Neural cell (in vitro differentiated cells): ENCODE results near the gene CASP9. TPM values are rescaled to one million over a fixed set of nuclear protein-coding genes. Genes with fewer than 3 reads are reported as not detected.

Experiments
- H2AFZ ChIP-seq: fragments of 200-600, 300-800 bp; sonication (generic), shearing (Covaris generic); 2 replicates; pipeline ENCODE4 v1.6.0; 2014; ENCODE audit warnings: low read depth, mild to moderate bottlenecking, antibody characterized with exemption, low read length, moderate library complexity
- H3F3A ChIP-seq: fragments of 200-600 bp; shearing (Covaris generic); 2 replicates; pipeline ENCODE4 v1.6.1; 2016; ENCODE audit warnings: mild to moderate bottlenecking, moderate library complexity, mixed read lengths, antibody characterized with exemption, low read length; ENCODE audit not compliant: insufficient read depth, poor library complexity, severe bottlenecking
- H3K27ac ChIP-seq: fragments of 200-600, 300-800 bp; sonication (generic), shearing (Covaris generic); 2 replicates; pipeline ENCODE4 v1.5.1; 2014; ENCODE audit warnings: mild to moderate bottlenecking, low read length, moderate library complexity
- H3K27me3 ChIP-seq: fragments of 300-800, 200-600 bp; sonication (generic), shearing (Covaris generic); 2 replicates; pipeline ENCODE4 v1.6.0; 2014; ENCODE audit warnings: mild to moderate bottlenecking, low read depth, low read length, moderate library complexity; ENCODE audit not compliant: insufficient read depth
- H3K36me3 ChIP-seq: fragments of 300-800, 200-600 bp; sonication (generic), shearing (Covaris generic); 2 replicates; pipeline ENCODE4 v1.5.1; 2014; ENCODE audit warnings: mild to moderate bottlenecking, antibody characterized with exemption, low read length, moderate library complexity; ENCODE audit not compliant: insufficient read depth
- H3K4me2 ChIP-seq: fragments of 300-800, 200-600 bp; sonication (generic), shearing (Covaris generic); 2 replicates; pipeline ENCODE4 v1.6.0; 2014; ENCODE audit warnings: mild to moderate bottlenecking, low read length
- H3K4me3 ChIP-seq: fragments of 300-800, 200-600 bp; sonication (generic), shearing (Covaris generic); 2 replicates; pipeline ENCODE4 v1.5.1; 2014; ENCODE audit warnings: mild to moderate bottlenecking, low read length, moderate library complexity
- H3K79me2 ChIP-seq: fragments of 200-600 bp; shearing (Covaris generic); replicated peaks from 2 replicates; pipeline ENCODE4 v1.6.0; 2014; ENCODE audit warnings: mild to moderate bottlenecking, low read length, moderate library complexity; ENCODE audit not compliant: insufficient read depth
- H3K9ac ChIP-seq: fragments of 300-800, 200-600 bp; sonication (generic), shearing (Covaris generic); 2 replicates; pipeline ENCODE4 v1.6.1; 2016; ENCODE audit warnings: mild to moderate bottlenecking, low read length, mixed read lengths
- H3K9me2 ChIP-seq: fragments of 200-600 bp; shearing (Covaris generic); 2 replicates; pipeline ENCODE4 v1.6.1; 2016; ENCODE audit warnings: mild to moderate bottlenecking, low read length, mixed read lengths; ENCODE audit not compliant: insufficient read depth
- H3K9me3 ChIP-seq: fragments of 200-600, 300-800 bp; sonication (generic), shearing (Covaris generic); 2 replicates; pipeline ENCODE4 v1.6.1; 2016; ENCODE audit warnings: mild to moderate bottlenecking, mixed run types, low read length, moderate library complexity, mixed read lengths
- H4K20me1 ChIP-seq: fragments of 200-600 bp; shearing (Covaris generic); 2 replicates; pipeline ENCODE4 v1.6.1; 2016; ENCODE audit warnings: mild to moderate bottlenecking, mixed run types; ENCODE audit not compliant: insufficient read depth
- EP300 ChIP-seq: fragments of 450-650 bp; conservative IDR thresholded peaks from 2 replicates; pipeline ENCODE4 v1.6.1; 2014; ENCODE audit warnings: antibody characterized with exemption, mild to moderate bottlenecking, moderate library complexity; ENCODE audit not compliant: poor library complexity, severe bottlenecking
- EZH2 ChIP-seq: fragments of 200-600, 300-800 bp; shearing (Covaris generic), sonication (generic); IDR thresholded peaks from 2 replicates; pipeline ENCODE4 v1.6.1; 2014; ENCODE audit warnings: antibody characterized with exemption, low read length, borderline replicate concordance, mild to moderate bottlenecking; ENCODE audit not compliant: insufficient read depth, poor library complexity, severe bottlenecking
- MXI1 ChIP-seq: fragments of 450-650 bp; conservative IDR thresholded peaks from 2 replicates; pipeline ENCODE4 v1.6.1; 2014; ENCODE audit warnings: antibody characterized with exemption, mild to moderate bottlenecking; ENCODE audit not compliant: poor library complexity, severe bottlenecking
- POLR2AphosphoS5 ChIP-seq: IDR thresholded peaks from 2 replicates; pipeline ENCODE4 v1.6.1; 2012
- RAD21 ChIP-seq: fragments of 450-650 bp; conservative IDR thresholded peaks from 2 replicates; pipeline ENCODE4 v1.6.1; 2014; ENCODE audit warnings: antibody characterized with exemption, mild to moderate bottlenecking, moderate library complexity
- SMC3 ChIP-seq: fragments of 450-650 bp; conservative IDR thresholded peaks from 2 replicates; pipeline ENCODE4 v1.6.1; 2014; ENCODE audit warnings: antibody characterized with exemption, mild to moderate bottlenecking, moderate library complexity; ENCODE audit not compliant: poor library complexity
- TAF1 ChIP-seq: IDR thresholded peaks from 2 replicates; pipeline ENCODE4 v1.6.1; 2012; ENCODE audit warnings: low read depth
- polyA plus RNA-seq: library from polyadenylated mRNA; depleted of rRNA; stranded (reverse); fragments of >200 nt; gene quantifications from 2 replicates; pipeline ENCODE4 v1.2.3, GENCODE V29; 2014
- TF ChIP-seq, protein P1 (sequence below): fragments of 450-650 bp; IDR thresholded peaks from 2 replicates; pipeline ENCODE4 v1.5.1; 2014; ENCODE audit warnings: antibody characterized with exemption, mild to moderate bottlenecking, moderate library complexity; ENCODE audit not compliant: poor library complexity, severe bottlenecking
- TF ChIP-seq, protein P2 (sequence below): IDR thresholded peaks from 2 replicates; pipeline ENCODE4 v1.6.1; 2012; ENCODE audit warnings: borderline replicate concordance

Gene CASP9
- polyA plus RNA-seq, 1 donor from 2014 or later, result 13.7 TPM

DNA sequence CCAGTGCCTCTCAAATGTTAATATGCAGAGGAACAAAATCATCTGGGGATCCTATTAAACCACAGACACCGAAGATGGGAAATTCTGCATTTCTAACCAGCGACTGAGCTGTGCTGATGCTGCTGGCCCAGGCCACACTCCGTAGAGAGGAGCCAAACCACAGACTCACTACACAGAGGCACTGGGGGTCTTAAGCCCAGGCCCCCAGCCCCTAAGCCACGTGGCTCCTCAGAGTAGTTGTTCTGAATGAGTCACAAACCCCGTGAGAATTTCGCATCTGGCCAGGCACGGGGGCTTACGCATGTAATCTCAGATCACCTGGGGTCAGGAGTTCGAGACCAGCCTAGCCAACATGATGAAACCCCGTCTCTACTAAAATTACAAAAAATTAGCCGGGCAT, 70.3 kb downstream of the CASP9 start:
- Histone ChIP-seq H3K79me2 (no peaks in the 10 kb centered on the region), H3K4me2 (no peak overlapping the region), H3K27ac (no peak overlapping the region), H3K9me2 (no peaks in the 10 kb centered on the region), H3K9ac (no peak overlapping the region), H2AFZ (no peak overlapping the region), H3K4me3 (no peak overlapping the region), H4K20me1 (no peaks in the 10 kb centered on the region), H3F3A (no peaks in the 10 kb centered on the region), H3K36me3 (no peaks in the 10 kb centered on the region), H3K27me3 (no peaks in the 10 kb centered on the region), H3K9me3 (no peaks in the 10 kb centered on the region)
- TF ChIP-seq SMC3 (no peak), TAF1 (no peak), EP300 (no peak), MXI1 (no peak), RAD21 (no peak), EZH2 (no peak), POLR2AphosphoS5 (no peak)
- TF ChIP-seq, protein P1, sequence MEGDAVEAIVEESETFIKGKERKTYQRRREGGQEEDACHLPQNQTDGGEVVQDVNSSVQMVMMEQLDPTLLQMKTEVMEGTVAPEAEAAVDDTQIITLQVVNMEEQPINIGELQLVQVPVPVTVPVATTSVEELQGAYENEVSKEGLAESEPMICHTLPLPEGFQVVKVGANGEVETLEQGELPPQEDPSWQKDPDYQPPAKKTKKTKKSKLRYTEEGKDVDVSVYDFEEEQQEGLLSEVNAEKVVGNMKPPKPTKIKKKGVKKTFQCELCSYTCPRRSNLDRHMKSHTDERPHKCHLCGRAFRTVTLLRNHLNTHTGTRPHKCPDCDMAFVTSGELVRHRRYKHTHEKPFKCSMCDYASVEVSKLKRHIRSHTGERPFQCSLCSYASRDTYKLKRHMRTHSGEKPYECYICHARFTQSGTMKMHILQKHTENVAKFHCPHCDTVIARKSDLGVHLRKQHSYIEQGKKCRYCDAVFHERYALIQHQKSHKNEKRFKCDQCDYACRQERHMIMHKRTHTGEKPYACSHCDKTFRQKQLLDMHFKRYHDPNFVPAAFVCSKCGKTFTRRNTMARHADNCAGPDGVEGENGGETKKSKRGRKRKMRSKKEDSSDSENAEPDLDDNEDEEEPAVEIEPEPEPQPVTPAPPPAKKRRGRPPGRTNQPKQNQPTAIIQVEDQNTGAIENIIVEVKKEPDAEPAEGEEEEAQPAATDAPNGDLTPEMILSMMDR, result no peak
- TF ChIP-seq, protein P2, sequence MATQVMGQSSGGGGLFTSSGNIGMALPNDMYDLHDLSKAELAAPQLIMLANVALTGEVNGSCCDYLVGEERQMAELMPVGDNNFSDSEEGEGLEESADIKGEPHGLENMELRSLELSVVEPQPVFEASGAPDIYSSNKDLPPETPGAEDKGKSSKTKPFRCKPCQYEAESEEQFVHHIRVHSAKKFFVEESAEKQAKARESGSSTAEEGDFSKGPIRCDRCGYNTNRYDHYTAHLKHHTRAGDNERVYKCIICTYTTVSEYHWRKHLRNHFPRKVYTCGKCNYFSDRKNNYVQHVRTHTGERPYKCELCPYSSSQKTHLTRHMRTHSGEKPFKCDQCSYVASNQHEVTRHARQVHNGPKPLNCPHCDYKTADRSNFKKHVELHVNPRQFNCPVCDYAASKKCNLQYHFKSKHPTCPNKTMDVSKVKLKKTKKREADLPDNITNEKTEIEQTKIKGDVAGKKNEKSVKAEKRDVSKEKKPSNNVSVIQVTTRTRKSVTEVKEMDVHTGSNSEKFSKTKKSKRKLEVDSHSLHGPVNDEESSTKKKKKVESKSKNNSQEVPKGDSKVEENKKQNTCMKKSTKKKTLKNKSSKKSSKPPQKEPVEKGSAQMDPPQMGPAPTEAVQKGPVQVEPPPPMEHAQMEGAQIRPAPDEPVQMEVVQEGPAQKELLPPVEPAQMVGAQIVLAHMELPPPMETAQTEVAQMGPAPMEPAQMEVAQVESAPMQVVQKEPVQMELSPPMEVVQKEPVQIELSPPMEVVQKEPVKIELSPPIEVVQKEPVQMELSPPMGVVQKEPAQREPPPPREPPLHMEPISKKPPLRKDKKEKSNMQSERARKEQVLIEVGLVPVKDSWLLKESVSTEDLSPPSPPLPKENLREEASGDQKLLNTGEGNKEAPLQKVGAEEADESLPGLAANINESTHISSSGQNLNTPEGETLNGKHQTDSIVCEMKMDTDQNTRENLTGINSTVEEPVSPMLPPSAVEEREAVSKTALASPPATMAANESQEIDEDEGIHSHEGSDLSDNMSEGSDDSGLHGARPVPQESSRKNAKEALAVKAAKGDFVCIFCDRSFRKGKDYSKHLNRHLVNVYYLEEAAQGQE, result no peak

DNA sequence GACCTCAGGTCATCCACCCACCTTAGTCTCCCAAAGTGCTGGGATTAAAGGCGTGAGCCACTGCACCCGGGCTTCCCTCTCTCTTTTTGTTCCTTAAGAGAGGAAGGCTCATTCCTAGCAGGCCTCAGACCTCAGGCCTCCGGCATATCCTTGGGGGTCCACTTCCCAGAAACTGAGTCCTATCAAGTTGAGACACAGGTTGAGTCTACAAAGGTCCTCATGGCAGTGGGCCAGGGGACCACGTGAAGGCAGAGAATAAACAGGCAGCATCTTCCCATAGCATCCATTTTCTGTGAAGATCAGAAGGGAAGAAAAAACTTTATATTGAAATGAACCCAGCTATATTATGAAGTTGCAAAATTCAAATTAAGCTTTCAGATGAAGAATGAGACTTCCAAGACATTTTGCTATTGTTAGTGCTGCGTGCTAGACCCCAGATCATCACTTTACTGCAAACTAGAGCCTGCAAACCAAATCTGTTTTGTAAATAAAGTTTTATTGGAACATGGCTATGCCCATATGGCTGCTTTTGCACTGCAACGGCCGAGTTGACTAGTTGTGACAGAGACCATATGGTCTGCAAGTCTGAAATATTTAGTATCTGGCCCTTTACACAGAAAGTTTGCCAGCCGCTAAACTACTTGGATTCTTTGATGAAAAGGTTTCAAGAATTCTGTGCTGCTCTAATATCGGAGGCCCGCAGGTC, 71.0 kb downstream of the CASP9 start:
- Histone ChIP-seq H3K4me2 (no peak overlapping the region), H3K27ac (no peak overlapping the region), H3K4me3 (no peak overlapping the region), H3K27me3 (no peaks in the 10 kb centered on the region), H3K9ac (no peak overlapping the region), H3K9me3 (no peaks in the 10 kb centered on the region), H3K9me2 (no peaks in the 10 kb centered on the region), H3F3A (no peaks in the 10 kb centered on the region), H2AFZ (no peak overlapping the region), H4K20me1 (no peaks in the 10 kb centered on the region), H3K36me3 (no peaks in the 10 kb centered on the region), H3K79me2 (no peaks in the 10 kb centered on the region)
- TF ChIP-seq SMC3 (no peak), EP300 (no peak), MXI1 (no peak), TAF1 (no peak), EZH2 (no peak), RAD21 (no peak), POLR2AphosphoS5 (no peak)
- TF ChIP-seq, protein P2, result no peak
- TF ChIP-seq, protein P1, result no peak
